ENCODE results near the gene ATP7A.
"Not testable (repeated sequence)": the region's sequence is repeated elsewhere in the genome, so short reads cannot be mapped to it uniquely, and the experiment has no call there.

Gene ATP7A

GRCh38 chrX:78073147-78074077 is 162.9 kb downstream of the ATP7A start:
- not testable (repeated sequence) for DNase-seq (ENCODE audit: low read depth, low spot score); H3K4me3 ChIP-seq (ENCODE audit: low read length); H3K27me3 ChIP-seq (ENCODE audit: control insufficient read depth, insufficient read depth, low read length); H3K4me1 ChIP-seq (ENCODE audit: control insufficient read depth, insufficient read depth, low read length); H3K36me3 ChIP-seq (ENCODE audit: control insufficient read depth, insufficient read depth, low read length); H3K27ac ChIP-seq (ENCODE audit: low read length); H3K9me3 ChIP-seq (ENCODE audit: control insufficient read depth, insufficient read depth, low read length)
- WGBS (ENCODE audit: insufficient coverage, insufficient read length): no CpG with 5 or more reads among the region's 14 CpGs

- no peaks in the 10 kb centered on the region for H3K36me3 ChIP-seq (ENCODE audit: control insufficient read depth, insufficient read depth, low read length)
- no peaks in the 10 kb centered on the region for H3K27me3 ChIP-seq (ENCODE audit: control insufficient read depth, insufficient read depth, low read length)
- no peak overlapping the region for H3K27ac ChIP-seq (ENCODE audit: low read length)
- DNase-seq (ENCODE audit: low read depth, low spot score): no peak
- no peaks in the 10 kb centered on the region for H3K4me1 ChIP-seq (ENCODE audit: control insufficient read depth, insufficient read depth, low read length)
- no peaks in the 10 kb centered on the region; the same call in 1 of the 2 replicates for H3K9me3 ChIP-seq (ENCODE audit: control insufficient read depth, insufficient read depth, low read length)
- no peak overlapping the region for H3K4me3 ChIP-seq (ENCODE audit: low read length)
Observed at GRCh38 chrX:78074088-78074487, 163.6 kb downstream of the ATP7A start.

GRCh38 chrX:78075787-78076389 is 165.4 kb downstream of the ATP7A start:
- Histone ChIP-seq H3K4me3 (ENCODE audit: low read length) (no peak overlapping the region), H3K9me3 (ENCODE audit: control insufficient read depth, insufficient read depth, low read length) (no peaks in the 10 kb centered on the region; the same call in 1 of the 2 replicates), H3K4me1 (ENCODE audit: control insufficient read depth, insufficient read depth, low read length) (no peaks in the 10 kb centered on the region), H3K36me3 (ENCODE audit: control insufficient read depth, insufficient read depth, low read length) (no peaks in the 10 kb centered on the region), H3K27ac (ENCODE audit: low read length) (no peak overlapping the region), H3K27me3 (ENCODE audit: control insufficient read depth, insufficient read depth, low read length) (no peaks in the 10 kb centered on the region)
- no CpG with 5 or more reads among the region's 5 CpGs for WGBS (ENCODE audit: insufficient coverage, insufficient read length)
- no peak for DNase-seq (ENCODE audit: low read depth, low spot score)

GRCh38 chrX:78081413-78081812 is 170.9 kb downstream of the ATP7A start:
- H3K27me3 ChIP-seq (ENCODE audit: control insufficient read depth, insufficient read depth, low read length); H3K9me3 ChIP-seq (ENCODE audit: control insufficient read depth, insufficient read depth, low read length); H3K27ac ChIP-seq (ENCODE audit: low read length); DNase-seq (ENCODE audit: low read depth, low spot score); H3K4me3 ChIP-seq (ENCODE audit: low read length); H3K4me1 ChIP-seq (ENCODE audit: control insufficient read depth, insufficient read depth, low read length); H3K36me3 ChIP-seq (ENCODE audit: control insufficient read depth, insufficient read depth, low read length): not testable (repeated sequence)
- no CpG with 5 or more reads among the region's 6 CpGs for WGBS (ENCODE audit: insufficient coverage, insufficient read length)

- peak; percentile 11 for DNase-seq (ENCODE audit: low read depth, low spot score)
Observed at GRCh38 chrX:78092296-78092695, 181.8 kb downstream of the ATP7A start.

GRCh38 chrX:78098108-78098507 is 187.6 kb downstream of the ATP7A start:
- Histone ChIP-seq H3K27me3 (ENCODE audit: control insufficient read depth, insufficient read depth, low read length) (no peaks in the 10 kb centered on the region), H3K4me3 (ENCODE audit: low read length) (no peak overlapping the region), H3K36me3 (ENCODE audit: control insufficient read depth, insufficient read depth, low read length) (no peaks in the 10 kb centered on the region), H3K9me3 (ENCODE audit: control insufficient read depth, insufficient read depth, low read length) (no peaks in the 10 kb centered on the region), H3K4me1 (ENCODE audit: control insufficient read depth, insufficient read depth, low read length) (no peaks in the 10 kb centered on the region), H3K27ac (ENCODE audit: low read length) (no peak overlapping the region)
- DNase-seq (ENCODE audit: low read depth, low spot score): no peak

More at GRCh38 chrX:78092296-78092695, 181.8 kb downstream of the ATP7A start:
- Histone ChIP-seq H3K4me3 (ENCODE audit: low read length) (no peak overlapping the region), H3K9me3 (ENCODE audit: control insufficient read depth, insufficient read depth, low read length) (no peaks in the 10 kb centered on the region), H3K27me3 (ENCODE audit: control insufficient read depth, insufficient read depth, low read length) (no peaks in the 10 kb centered on the region), H3K27ac (ENCODE audit: low read length) (no peak overlapping the region), H3K36me3 (ENCODE audit: control insufficient read depth, insufficient read depth, low read length) (no peaks in the 10 kb centered on the region), H3K4me1 (ENCODE audit: control insufficient read depth, insufficient read depth, low read length) (no peaks in the 10 kb centered on the region)
- WGBS (ENCODE audit: insufficient coverage, insufficient read length): no CpG with 5 or more reads among the region's 2 CpGs
